Coronary artery (tissue), 2 donors: ENCODE data around the gene QPRT.
A peak's percentile ranks its signal among the peaks of the same experiment; 100 is the strongest.
"Not testable (repeated sequence)": the region's sequence is repeated elsewhere in the genome, so short reads cannot be mapped to it uniquely, and the experiment has no call there.

Experiments
- DNase-seq: peaks from one replicate; pipeline ENCODE4 v3.0.0-alpha.2; 2017; ENCODE audit warnings: low spot score
- H3K27ac ChIP-seq, 2 donors: fragments of 200-600 bp; sonication (generic); one replicate each; pipeline ENCODE4 v1.5.1; 2016 to 2019
- H3K4me3 ChIP-seq: fragments of 200-600 bp; sonication (generic); 2 replicates; pipeline ENCODE4 v1.5.1; 2016; ENCODE audit warnings: mild to moderate bottlenecking, moderate library complexity
- CTCF ChIP-seq: fragments of 200-600 bp; sonication (generic); IDR thresholded peaks from one replicate; pipeline ENCODE4 v1.5.1; 2019; ENCODE audit warnings: antibody characterized with exemption

Gene QPRT

GRCh38 chr16:29686740-29687332 lies 7.9 kb downstream of the QPRT start:
- no peak for TF ChIP-seq CTCF
- no peak for DNase-seq
- H3K4me3 ChIP-seq, result no peak overlapping the region
- H3K27ac ChIP-seq, result no peak overlapping the region

- TF ChIP-seq CTCF, result no peak
- no peak for DNase-seq
- no peak overlapping the region for H3K4me3 ChIP-seq
- no peak overlapping the region for H3K27ac ChIP-seq
Measured at GRCh38 chr16:29687755-29688154, 8.8 kb downstream of the QPRT start.

- H3K4me3 ChIP-seq, result no peak overlapping the region
- no peak for TF ChIP-seq CTCF
- no peak overlapping the region for H3K27ac ChIP-seq
- DNase-seq, result no peak
Measured at GRCh38 chr16:29688172-29688571, 9.2 kb downstream of the QPRT start.

- H3K4me3 ChIP-seq, DNase-seq, H3K27ac ChIP-seq: not testable (repeated sequence)
Measured at GRCh38 chr16:29689490-29690351, 10.7 kb downstream of the QPRT start.

- H3K27ac ChIP-seq, H3K4me3 ChIP-seq, DNase-seq: not testable (repeated sequence)
Measured at GRCh38 chr16:29692606-29693005, 13.6 kb downstream of the QPRT start.

GRCh38 chr16:29694384-29695195 lies 15.6 kb downstream of the QPRT start:
- no peak for DNase-seq

GRCh38 chr16:29695675-29696074 lies 16.7 kb downstream of the QPRT start:
- not testable (repeated sequence) for H3K27ac ChIP-seq, DNase-seq, H3K4me3 ChIP-seq

More at GRCh38 chr16:29694384-29695195, 15.6 kb downstream of the QPRT start:
- Histone ChIP-seq H3K4me3 (no peak overlapping the region), H3K27ac (peak overlapping the region; percentile 48 to 69)
- no peak for TF ChIP-seq CTCF

- Histone ChIP-seq H3K27ac (no peak overlapping the region), H3K4me3 (no peak overlapping the region)
- no peak for TF ChIP-seq CTCF
- no peak for DNase-seq
Measured at GRCh38 chr16:29696881-29697331, 17.9 kb downstream of the QPRT start.
